Gastrocnemius medialis (tissue), 4 donors: ENCODE data around the gene PXDN.

ENCODE experiments used
- POLR2A ChIP-seq, 2 donors: fragments of 450-650 bp; IDR thresholded peaks; one replicate each; pipeline ENCODE4 v1.6.1; 2017; ENCODE audit warnings: antibody characterized with exemption in 2 of 2, mild to moderate bottlenecking in 2 of 2, moderate library complexity in 2 of 2
- TF ChIP-seq, protein P1 (sequence below), 5 experiments: fragments of 450-650 bp in 3 of 5; fragments of 200-600 bp in 2 of 5; sonication (generic) in 2 of 5; IDR thresholded peaks in 4 of 5; conservative IDR thresholded peaks in 1 of 5; 1 replicate in 4 of 5; 2 replicates in 1 of 5; pipeline ENCODE4 v1.5.1; 2016 to 2019; ENCODE audit warnings: antibody characterized with exemption in 5 of 5, mild to moderate bottlenecking in 3 of 5, moderate library complexity in 3 of 5

DNA sequence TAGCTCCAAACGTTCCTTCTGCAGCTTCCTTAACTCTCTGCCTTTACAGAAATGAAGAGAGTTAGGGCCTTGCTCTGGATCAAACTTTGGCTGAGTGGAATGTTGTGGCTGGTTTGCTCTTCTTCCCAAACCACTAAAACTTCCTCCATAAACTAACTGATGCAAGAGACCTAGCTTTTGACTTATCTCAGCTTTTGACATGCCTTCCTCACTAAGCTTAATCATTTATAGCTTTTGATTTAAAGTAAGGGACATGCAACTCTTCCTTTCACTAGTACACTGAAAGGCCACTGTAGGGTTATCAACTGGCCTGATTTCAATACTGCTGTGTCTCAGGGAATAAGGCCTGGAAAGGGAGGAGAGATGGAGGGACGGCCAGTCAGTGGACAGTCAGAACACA, 8.3 kb downstream of the PXDN start:
- TF ChIP-seq, protein P1, sequence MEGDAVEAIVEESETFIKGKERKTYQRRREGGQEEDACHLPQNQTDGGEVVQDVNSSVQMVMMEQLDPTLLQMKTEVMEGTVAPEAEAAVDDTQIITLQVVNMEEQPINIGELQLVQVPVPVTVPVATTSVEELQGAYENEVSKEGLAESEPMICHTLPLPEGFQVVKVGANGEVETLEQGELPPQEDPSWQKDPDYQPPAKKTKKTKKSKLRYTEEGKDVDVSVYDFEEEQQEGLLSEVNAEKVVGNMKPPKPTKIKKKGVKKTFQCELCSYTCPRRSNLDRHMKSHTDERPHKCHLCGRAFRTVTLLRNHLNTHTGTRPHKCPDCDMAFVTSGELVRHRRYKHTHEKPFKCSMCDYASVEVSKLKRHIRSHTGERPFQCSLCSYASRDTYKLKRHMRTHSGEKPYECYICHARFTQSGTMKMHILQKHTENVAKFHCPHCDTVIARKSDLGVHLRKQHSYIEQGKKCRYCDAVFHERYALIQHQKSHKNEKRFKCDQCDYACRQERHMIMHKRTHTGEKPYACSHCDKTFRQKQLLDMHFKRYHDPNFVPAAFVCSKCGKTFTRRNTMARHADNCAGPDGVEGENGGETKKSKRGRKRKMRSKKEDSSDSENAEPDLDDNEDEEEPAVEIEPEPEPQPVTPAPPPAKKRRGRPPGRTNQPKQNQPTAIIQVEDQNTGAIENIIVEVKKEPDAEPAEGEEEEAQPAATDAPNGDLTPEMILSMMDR (IDR thresholded peaks at IDR 0.05 in 4 of 5, conservative IDR thresholded peaks at IDR 0.05 in 1 of 5): no peak
- no peak for TF ChIP-seq POLR2A (IDR thresholded peaks at IDR 0.05)
